ENCODE results near the gene SQSTM1.
A peak's percentile ranks its signal among the peaks of the same experiment; 100 is the strongest.

SQSTM1 gene

DNA sequence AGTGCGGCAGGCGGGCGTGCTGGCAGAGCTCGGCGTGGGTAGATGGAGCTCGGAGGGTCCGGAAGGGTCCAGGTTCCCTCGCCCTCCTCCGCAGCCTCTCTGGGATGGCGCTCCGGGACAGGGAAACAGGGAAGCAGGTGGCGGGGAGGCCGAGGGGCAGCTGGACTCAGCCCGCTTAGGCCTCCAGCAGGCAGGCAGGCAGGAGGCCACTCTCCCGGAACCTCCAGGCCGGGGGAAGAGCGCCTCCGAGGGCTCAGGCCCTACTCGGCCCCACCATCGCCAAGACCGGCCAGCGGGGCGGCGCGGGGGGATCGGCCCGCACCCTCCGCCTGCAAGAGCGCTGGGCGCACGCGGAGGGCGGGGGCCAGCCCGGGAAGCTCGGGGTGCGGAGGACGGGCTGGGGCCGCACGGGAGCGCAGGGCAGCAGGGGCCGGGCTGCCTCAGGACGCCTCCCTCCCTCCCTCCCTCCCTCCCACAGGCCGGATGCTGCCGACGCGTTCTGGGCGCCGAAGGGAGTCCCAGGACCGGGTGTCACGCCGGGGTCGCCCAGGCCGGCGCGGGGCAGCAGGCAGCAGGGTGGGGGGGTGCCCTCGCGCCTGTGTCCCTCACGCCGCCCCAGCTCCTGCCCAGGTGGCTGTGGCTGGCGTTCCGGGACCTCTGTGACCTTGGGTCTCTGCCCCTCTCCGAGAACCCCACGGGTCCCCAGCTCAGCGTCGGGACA is 15.0 kb upstream of the SQSTM1 start:
- DNase-seq (ENCODE audit: low read depth in 2 of 2), result no peak

GRCh38 chr5:179806250-179807048 is 14.3 kb upstream of the SQSTM1 start, which contains the start of gene MGAT4B:
Gene MGAT4B (minus strand): TSS chr5:179806866. CDS start chr5:179806583, 283 bp downstream.
- no peak for DNase-seq (ENCODE audit: low read depth in 2 of 2)

GRCh38 chr5:179812135-179812825 is 8.4 kb upstream of the SQSTM1 start:
- no peak for DNase-seq (ENCODE audit: low read depth in 2 of 2)

- no peak for DNase-seq (ENCODE audit: low read depth in 2 of 2)
Observed at GRCh38 chr5:179812997-179813607, 7.6 kb upstream of the SQSTM1 start.

- no peak for DNase-seq (ENCODE audit: low read depth in 2 of 2)
Observed at GRCh38 chr5:179814090-179814489, 6.6 kb upstream of the SQSTM1 start.

GRCh38 chr5:179815491-179816249 is 5.0 kb upstream of the SQSTM1 start:
- DNase-seq (ENCODE audit: low read depth in 2 of 2), result no peak

DNA sequence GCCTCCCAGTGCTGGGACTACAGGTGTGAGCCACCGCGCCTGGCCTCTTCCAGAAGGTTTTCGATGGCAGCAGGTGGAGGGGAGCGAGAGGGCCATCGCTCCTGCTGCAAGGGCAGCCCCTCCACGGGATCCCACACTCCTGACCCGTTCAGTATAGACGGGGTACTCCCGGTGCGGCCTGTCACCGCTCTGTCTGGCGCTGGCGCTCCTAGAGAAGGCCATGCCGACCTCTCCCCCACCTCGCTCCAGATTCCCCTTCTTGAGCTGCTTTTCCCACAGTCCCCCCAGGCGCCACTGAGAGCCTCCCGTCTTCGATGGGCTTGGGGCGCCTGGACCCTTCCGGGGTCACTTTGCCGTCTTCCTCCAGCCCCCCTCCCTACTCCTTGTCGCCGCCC is 4.3 kb upstream of the SQSTM1 start:
- DNase-seq (ENCODE audit: low read depth in 2 of 2), result no peak

- no peak for DNase-seq (ENCODE audit: low read depth in 2 of 2)
Observed at GRCh38 chr5:179816796-179817469, 3.8 kb upstream of the SQSTM1 start.

DNA sequence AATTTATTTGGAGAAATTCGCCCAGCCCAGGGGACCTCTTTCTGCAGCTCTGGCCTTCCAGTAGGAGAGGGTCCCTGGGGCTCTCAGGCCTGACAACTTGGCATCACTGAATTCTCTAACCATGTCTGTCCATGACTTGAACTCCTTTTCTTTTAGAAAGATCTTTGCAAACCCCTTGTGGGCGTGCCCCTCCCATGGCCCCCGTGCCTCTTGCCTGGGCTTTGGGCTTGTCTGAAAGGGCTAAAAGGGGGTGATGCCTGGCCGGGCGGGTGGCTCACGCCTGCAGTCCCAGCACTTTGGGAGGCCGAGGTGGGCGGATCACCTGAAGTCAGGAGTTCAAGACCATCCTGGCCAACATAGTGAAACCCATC is 3.2 kb upstream of the SQSTM1 start:
- no peak for DNase-seq (ENCODE audit: low read depth in 2 of 2)

GRCh38 chr5:179817890-179818745 is 2.6 kb upstream of the SQSTM1 start:
- DNase-seq (ENCODE audit: low read depth in 2 of 2), result no peak

GRCh38 chr5:179818746-179819295 is 1.9 kb upstream of the SQSTM1 start:
- peak; percentile 65 to 77 for DNase-seq (ENCODE audit: low read depth in 2 of 2)

DNA sequence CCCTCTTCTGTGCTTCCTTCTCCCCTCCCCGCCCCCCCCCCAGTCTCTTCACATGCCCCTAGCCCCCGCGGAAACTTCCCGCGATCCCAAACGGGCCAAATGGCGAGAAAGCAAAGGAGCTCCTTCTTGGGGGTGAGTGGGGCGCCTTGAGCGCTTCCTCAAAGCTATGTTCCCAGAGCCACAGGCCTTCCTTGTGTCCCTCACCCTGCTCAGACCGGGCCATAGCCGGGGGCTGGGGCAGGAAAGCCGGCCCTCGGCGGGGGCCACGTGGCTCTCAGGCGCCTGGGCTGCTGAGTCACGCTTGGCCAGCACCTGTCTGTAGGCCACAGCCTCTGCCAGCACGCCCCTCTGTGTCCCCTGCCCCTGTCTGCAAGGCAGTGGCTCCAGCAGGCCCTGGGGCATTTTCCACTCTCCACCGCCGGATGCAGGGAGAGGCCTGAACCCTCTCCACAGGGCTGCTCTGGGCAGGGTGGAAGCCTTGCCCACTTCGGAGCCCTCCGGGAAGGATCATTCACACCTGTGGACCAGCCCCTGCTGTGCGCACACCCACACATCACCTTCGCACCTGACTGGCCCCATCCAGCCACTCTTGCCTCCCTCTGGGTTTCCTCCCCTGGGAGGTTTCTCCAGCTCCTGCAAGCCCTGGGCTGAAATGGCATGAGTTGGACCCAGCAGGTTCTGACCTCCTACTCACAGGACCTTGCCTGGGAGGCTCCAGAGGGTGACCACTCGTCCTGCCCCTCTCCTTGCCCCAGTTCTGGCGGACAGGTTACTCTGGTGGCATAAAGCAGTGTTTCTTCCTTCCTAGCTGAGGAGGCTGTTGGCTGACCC is 1.2 kb upstream of the SQSTM1 start:
- no peak for DNase-seq (ENCODE audit: low read depth in 2 of 2)

DNA sequence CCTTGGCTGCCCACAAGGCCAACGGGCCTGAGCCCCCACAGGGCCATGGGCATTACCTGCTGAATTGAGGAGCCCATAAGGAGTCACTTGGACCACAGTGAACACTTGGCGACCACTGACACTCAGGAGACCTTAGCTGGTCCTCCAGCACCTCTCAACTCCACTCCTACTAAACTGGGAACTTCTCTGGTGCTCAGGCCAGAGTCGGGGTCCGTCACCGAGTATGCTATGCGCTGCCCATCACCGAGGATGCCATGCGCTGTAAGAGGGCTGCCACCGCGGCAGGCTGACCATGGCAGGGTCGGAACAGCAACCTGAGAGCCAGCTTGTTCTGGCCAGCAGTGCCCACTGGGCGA is 600 bp upstream of the SQSTM1 start:
- no peak for DNase-seq (ENCODE audit: low read depth in 2 of 2)

DNA sequence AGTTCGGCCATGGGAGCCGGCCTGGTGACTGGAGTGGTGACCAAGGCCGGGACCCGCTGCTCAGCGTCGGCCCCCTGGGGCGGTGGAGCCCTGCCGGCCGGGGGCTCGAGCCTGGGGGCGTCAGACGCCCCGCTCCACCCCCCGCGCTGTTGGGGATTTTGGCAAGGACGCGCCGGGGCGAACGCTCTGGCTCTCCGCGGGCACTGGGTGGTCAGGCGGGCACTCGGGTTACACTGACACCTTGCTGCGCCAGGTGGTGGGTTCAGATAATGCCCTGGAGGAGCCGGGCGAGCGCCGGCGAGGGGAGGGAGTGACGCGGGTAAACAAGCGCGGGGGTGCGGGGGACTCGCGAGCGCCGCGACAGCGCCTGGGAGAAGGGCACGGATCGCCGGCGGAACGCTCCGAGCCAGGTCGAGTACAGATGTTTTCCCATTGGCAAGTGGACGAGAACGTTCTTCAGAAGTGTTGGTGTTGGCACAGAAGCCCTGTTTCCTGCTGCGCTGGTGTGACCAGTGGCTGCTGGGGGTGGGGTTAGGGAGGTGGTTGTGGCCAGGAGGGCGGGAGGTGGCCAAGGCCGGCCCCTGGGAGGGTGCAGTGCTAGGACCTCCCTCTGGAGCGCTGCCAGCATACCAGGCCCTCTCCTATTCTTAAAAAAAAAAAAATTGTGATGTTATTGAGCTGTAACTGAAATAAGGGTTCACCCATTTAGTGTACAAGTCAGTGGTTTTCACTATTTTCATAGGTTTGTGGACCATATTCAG is 773 bp downstream of the SQSTM1 start:
- DNase-seq (ENCODE audit: low read depth in 2 of 2), result peak; percentile 76 to 83

- no peak for DNase-seq (ENCODE audit: low read depth in 2 of 2)
Observed at GRCh38 chr5:179822059-179822432, 1.3 kb downstream of the SQSTM1 start.

DNA sequence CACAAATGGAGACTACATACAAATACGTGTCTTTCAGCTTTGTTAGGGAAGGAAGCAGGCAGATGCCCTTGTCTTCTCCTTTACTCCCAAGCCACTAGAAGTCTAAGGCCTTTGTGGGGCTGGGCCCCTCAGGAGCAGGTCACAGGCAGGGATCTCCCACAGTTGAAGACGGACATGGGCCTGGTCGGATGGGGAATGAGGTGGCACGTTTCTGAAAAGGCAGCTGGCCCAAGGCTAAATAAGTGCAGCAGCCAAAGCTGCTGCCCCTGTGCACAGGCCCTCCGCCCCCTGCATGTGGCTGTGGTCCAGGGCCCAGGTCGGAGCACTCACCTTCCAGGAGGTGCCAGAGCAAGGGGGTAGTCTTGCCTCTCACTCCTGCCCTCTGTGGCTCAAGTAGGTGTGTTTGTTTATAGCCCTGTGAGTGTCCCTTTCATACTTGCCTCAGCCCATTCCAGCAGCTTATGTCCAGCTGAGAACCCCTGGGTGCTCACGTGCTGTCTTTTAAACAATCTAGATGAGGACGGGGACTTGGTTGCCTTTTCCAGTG is 1.8 kb downstream of the SQSTM1 start:
- DNase-seq (ENCODE audit: low read depth in 2 of 2), result no peak

GRCh38 chr5:179823937-179824744 is 3.4 kb downstream of the SQSTM1 start:
- DNase-seq (ENCODE audit: low read depth in 2 of 2), result no peak

Measured in stimulated activated CD4-positive, alpha-beta T cell treated with anti-CD3 and anti-CD28 coated beads, Interleukin-4, amount 100 ng/mL, for 48 hours (primary cell).